Measurements from ENCODE around the gene ROBO4. TPM values are rescaled to one million over a fixed set of nuclear protein-coding genes. Genes with fewer than 3 reads are reported as not detected.
A peak's percentile ranks its signal among the peaks of the same experiment; 100 is the strongest.

The ROBO4 gene
- total RNA-seq, 1 experiment from 2014 or later: not detected

DNA sequence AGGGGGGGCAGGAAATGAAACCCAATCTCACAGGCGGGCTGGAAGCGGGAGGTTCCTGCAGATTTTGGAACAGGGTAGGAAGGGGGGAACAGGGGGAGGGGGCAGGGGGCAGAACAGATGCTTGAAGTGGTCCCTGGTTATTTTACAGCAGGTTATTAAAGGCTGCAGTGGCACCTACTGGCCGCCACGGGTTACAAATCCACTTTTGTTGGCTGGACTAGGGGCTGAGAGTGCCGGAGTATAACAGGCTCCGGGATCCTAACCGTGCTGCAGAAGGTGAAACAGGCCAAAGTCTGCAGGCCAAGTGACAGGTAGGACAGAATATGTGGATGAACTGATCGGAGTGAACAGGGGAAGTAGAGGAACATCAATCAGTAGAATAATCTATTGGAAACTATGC is 30.0 kb downstream of the ROBO4 start:
- RAD21 ChIA-PET (ENCODE audit: low non-redundant PET in 1 of 2, low total read pairs in 2 of 2, uncharacterized antibody in 2 of 2, unreplicated experiment in 2 of 2): interaction anchor here (0.5 to 0.6 kb wide), 2 partner anchors 30 to 127 kb away, joined by 3 read pairs; no protein-coding TSS in a partner anchor
- intact Hi-C loops (cut with micrococcal nuclease): loop anchor here (1.0 to 10.0 kb wide), 3 partner anchors 198 to 453 kb away; no protein-coding TSS in a partner anchor
- H3K9me3 ChIP-seq (ENCODE audit: control insufficient read depth in 1 of 2, insufficient read depth in 1 of 2, low read depth in 1 of 2, low read length in 2 of 2): no peaks in the 10 kb centered on the region
- ATAC-seq (peak; percentile 68), DNase-seq (ENCODE audit: low read depth, low spot score) (peak; percentile 13)
- H2AFZ ChIP-seq (ENCODE audit: low read depth, low read length, poor library complexity, severe bottlenecking): no peak overlapping the region
- H3K36me3 ChIP-seq (ENCODE audit: control insufficient read depth in 1 of 2, insufficient read depth in 2 of 2, low read length in 2 of 2): no peaks in the 10 kb centered on the region
- CTCF ChIA-PET: interaction anchor here (0.6 to 1.0 kb wide), 4 partner anchors 9 to 793 kb away, joined by 3 to 7 read pairs (median 6); no protein-coding TSS in a partner anchor
- peaks cover 4 to 9% of the 10 kb centered on the region in 2 experiments; a peak in 2 of 4 replicates for H3K4me1 ChIP-seq (ENCODE audit: control insufficient read depth in 1 of 2, insufficient read depth in 2 of 2, low read length in 2 of 2)
- H3K4me2 ChIP-seq (ENCODE audit: low read length): no peak overlapping the region
- H3K9me2 ChIP-seq (ENCODE audit: insufficient read depth): no peaks in the 10 kb centered on the region
- H3K27ac ChIP-seq (ENCODE audit: low read depth, low read length): no peak overlapping the region
- no TSS peak for BruUV-seq (replicated peaks)
- no peaks in the 10 kb centered on the region for H3K79me2 ChIP-seq (ENCODE audit: insufficient read depth, low read length)
- POLR2A ChIA-PET: no interaction called here
- H4K20me1 ChIP-seq (ENCODE audit: insufficient read depth): no peaks in the 10 kb centered on the region
- H3K27me3 ChIP-seq (ENCODE audit: insufficient read depth, low read length): peaks cover 31% of the 10 kb centered on the region; the same call in 1 of the 2 replicates
- no peak overlapping the region for H3K4me3 ChIP-seq (replicated peaks in 1 of 2; ENCODE audit: low read depth in 1 of 2, low read length in 2 of 2)
- TF ChIP-seq POLR2AphosphoS5 (IDR thresholded peaks at IDR 0.05; ENCODE audit: low read depth, low read length) (no peak), EZH2phosphoT487 (IDR thresholded peaks at IDR 0.05; ENCODE audit: borderline replicate concordance) (no peak), JUND (IDR thresholded peaks at IDR 0.05) (no peak), RAD21 (IDR thresholded peaks at IDR 0.05; ENCODE audit: low read depth) (peak; percentile 56)
- TF ChIP-seq, protein P1, sequence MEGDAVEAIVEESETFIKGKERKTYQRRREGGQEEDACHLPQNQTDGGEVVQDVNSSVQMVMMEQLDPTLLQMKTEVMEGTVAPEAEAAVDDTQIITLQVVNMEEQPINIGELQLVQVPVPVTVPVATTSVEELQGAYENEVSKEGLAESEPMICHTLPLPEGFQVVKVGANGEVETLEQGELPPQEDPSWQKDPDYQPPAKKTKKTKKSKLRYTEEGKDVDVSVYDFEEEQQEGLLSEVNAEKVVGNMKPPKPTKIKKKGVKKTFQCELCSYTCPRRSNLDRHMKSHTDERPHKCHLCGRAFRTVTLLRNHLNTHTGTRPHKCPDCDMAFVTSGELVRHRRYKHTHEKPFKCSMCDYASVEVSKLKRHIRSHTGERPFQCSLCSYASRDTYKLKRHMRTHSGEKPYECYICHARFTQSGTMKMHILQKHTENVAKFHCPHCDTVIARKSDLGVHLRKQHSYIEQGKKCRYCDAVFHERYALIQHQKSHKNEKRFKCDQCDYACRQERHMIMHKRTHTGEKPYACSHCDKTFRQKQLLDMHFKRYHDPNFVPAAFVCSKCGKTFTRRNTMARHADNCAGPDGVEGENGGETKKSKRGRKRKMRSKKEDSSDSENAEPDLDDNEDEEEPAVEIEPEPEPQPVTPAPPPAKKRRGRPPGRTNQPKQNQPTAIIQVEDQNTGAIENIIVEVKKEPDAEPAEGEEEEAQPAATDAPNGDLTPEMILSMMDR (IDR thresholded peaks at IDR 0.05 in 2 of 3, conservative IDR thresholded peaks at IDR 0.05 in 1 of 3; ENCODE audit: borderline replicate concordance in 1 of 3, insufficient read depth in 1 of 3, low read depth in 2 of 3, low read length in 2 of 3): peak; percentile 37 to 52 (median 47); a peak in 5 of 6 replicates
- no peak overlapping the region for H3K9ac ChIP-seq (ENCODE audit: low read length)

All from HCT116 (cell line).